ENCODE results near the gene ADPRHL1.
"Not testable (repeated sequence)": the region's sequence is repeated elsewhere in the genome, so short reads cannot be mapped to it uniquely, and the experiment has no call there.

The ADPRHL1 gene

GRCh38 chr13:113442985-113443362 lies 10.3 kb downstream of the ADPRHL1 start:
- no peak overlapping the region for H3K4me3 ChIP-seq (ENCODE audit: low read depth, low read length)
- no peak for TF ChIP-seq CTCF (IDR thresholded peaks at IDR 0.05; ENCODE audit: control insufficient read depth, extremely low read depth, insufficient read depth)
- no peak for DNase-seq (ENCODE audit: low read depth)

GRCh38 chr13:113442354-113442984 lies 10.8 kb downstream of the ADPRHL1 start:
- no peak overlapping the region for H3K4me3 ChIP-seq (ENCODE audit: low read depth, low read length)
- TF ChIP-seq CTCF (IDR thresholded peaks at IDR 0.05; ENCODE audit: control insufficient read depth, extremely low read depth, insufficient read depth), result no peak
- no peak for DNase-seq (ENCODE audit: low read depth)

- no peak for TF ChIP-seq CTCF (IDR thresholded peaks at IDR 0.05; ENCODE audit: control insufficient read depth, extremely low read depth, insufficient read depth)
- DNase-seq (ENCODE audit: low read depth), result no peak
- no peak overlapping the region for H3K4me3 ChIP-seq (ENCODE audit: low read depth, low read length)
These were observed 11.6 kb downstream of the ADPRHL1 start for GRCh38 chr13:113441661-113442060.

- DNase-seq (ENCODE audit: low read depth), result no peak
- H3K4me3 ChIP-seq (ENCODE audit: low read depth, low read length), result no peak overlapping the region
- TF ChIP-seq CTCF (IDR thresholded peaks at IDR 0.05; ENCODE audit: control insufficient read depth, extremely low read depth, insufficient read depth), result no peak
These were observed 15.8 kb downstream of the ADPRHL1 start for GRCh38 chr13:113437408-113438010.

- DNase-seq (ENCODE audit: low read depth), result not testable (repeated sequence)
These were observed 16.4 kb downstream of the ADPRHL1 start for GRCh38 chr13:113436866-113437265.

GRCh38 chr13:113435907-113436306 lies 17.4 kb downstream of the ADPRHL1 start:
- not testable (repeated sequence) for H3K4me3 ChIP-seq (ENCODE audit: low read depth, low read length); DNase-seq (ENCODE audit: low read depth)

More at GRCh38 chr13:113436866-113437265, 16.4 kb downstream of the ADPRHL1 start:
- H3K4me3 ChIP-seq (ENCODE audit: low read depth, low read length), result not testable (repeated sequence)

GRCh38 chr13:113433391-113433916 lies 19.8 kb downstream of the ADPRHL1 start:
- H3K4me3 ChIP-seq (ENCODE audit: low read depth, low read length), result no peak overlapping the region
- DNase-seq (ENCODE audit: low read depth), result no peak
- TF ChIP-seq CTCF (IDR thresholded peaks at IDR 0.05; ENCODE audit: control insufficient read depth, extremely low read depth, insufficient read depth), result no peak

All from LNCaP clone FGC (cell line).